Adipocyte (in vitro differentiated cells): ENCODE measurements around the gene SDC4.

Source experiments
- DNase-seq: peaks from one replicate; pipeline ENCODE4 v3.0.0-alpha.2; 2015; ENCODE audit warnings: low read depth
- H3K27me3 ChIP-seq: replicated peaks from 2 replicates; pipeline ENCODE4 v1.7.0; 2013; ENCODE audit warnings: mild to moderate bottlenecking, low read length, moderate library complexity; ENCODE audit not compliant: control insufficient read depth, insufficient read depth
- H3K36me3 ChIP-seq: 2 replicates; pipeline ENCODE4 v1.7.0; 2013; ENCODE audit warnings: low read length, mild to moderate bottlenecking, moderate library complexity; ENCODE audit not compliant: control insufficient read depth, insufficient read depth, severe bottlenecking
- H3K4me1 ChIP-seq: 2 replicates; pipeline ENCODE4 v1.7.0; 2013; ENCODE audit warnings: mild to moderate bottlenecking, low read length, moderate library complexity; ENCODE audit not compliant: control insufficient read depth, insufficient read depth
- H3K4me3 ChIP-seq: 2 replicates; pipeline ENCODE4 v1.7.0; 2013; ENCODE audit warnings: mild to moderate bottlenecking, low read length, moderate library complexity
- H3K9ac ChIP-seq: 2 replicates; pipeline ENCODE4 v1.7.0; 2013; ENCODE audit warnings: mild to moderate bottlenecking, low read length, moderate library complexity
- H3K9me3 ChIP-seq: 2 replicates; pipeline ENCODE4 v1.7.0; 2013; ENCODE audit warnings: mild to moderate bottlenecking, low read length, moderate library complexity; ENCODE audit not compliant: control insufficient read depth

Gene SDC4

DNA sequence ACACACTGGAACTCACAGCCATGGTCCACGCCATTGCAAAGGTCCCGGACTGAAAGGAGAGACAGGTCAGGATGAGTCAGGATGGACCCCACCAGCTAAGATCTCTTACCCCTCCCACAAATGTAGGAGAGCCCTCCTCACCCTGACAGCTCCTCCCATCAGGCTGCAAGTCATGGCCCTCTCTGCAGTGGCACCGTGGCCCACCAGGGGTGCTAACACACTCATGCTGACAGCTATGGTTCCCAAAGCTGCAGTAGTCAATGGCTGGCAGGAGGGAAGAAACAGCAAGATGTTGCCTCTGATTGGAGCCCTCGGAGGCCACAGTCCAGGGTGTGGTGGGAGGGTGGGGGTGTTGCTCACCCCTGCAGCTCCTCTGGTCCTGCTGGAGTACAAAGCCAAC, 47.3 kb downstream of the SDC4 start:
- Histone ChIP-seq H3K9ac (no peak overlapping the region), H3K9me3 (no peaks in the 10 kb centered on the region), H3K4me1 (no peaks in the 10 kb centered on the region), H3K4me3 (no peak overlapping the region), H3K27me3 (peaks cover 30% of the 10 kb centered on the region), H3K36me3 (no peaks in the 10 kb centered on the region)
- DNase-seq, result no peak

DNA sequence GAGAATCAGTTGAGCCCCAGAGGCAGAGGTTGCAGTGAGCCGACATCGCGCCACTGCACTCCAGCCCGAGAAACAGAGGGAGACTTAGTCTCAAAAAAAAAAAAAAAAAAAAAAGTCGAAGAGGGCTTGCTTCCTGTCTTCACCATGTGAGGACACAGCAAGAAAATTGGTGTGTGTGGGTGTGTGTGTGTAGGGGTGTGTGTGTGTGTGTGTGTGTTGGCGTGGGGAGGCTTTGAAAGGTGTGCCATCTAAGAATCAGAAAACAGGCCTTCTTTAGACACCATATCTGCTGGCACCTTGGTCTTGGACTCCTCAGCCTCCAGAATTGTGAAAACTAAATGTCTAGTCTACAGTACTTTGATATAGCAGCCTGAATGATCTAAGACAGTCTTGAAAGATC, 48.4 kb downstream of the SDC4 start:
- Histone ChIP-seq H3K4me3 (no peak overlapping the region), H3K27me3 (peaks cover 22% of the 10 kb centered on the region), H3K36me3 (no peaks in the 10 kb centered on the region), H3K9me3 (peaks cover 1% of the 10 kb centered on the region), H3K4me1 (no peaks in the 10 kb centered on the region), H3K9ac (no peak overlapping the region)
- no peak for DNase-seq

DNA sequence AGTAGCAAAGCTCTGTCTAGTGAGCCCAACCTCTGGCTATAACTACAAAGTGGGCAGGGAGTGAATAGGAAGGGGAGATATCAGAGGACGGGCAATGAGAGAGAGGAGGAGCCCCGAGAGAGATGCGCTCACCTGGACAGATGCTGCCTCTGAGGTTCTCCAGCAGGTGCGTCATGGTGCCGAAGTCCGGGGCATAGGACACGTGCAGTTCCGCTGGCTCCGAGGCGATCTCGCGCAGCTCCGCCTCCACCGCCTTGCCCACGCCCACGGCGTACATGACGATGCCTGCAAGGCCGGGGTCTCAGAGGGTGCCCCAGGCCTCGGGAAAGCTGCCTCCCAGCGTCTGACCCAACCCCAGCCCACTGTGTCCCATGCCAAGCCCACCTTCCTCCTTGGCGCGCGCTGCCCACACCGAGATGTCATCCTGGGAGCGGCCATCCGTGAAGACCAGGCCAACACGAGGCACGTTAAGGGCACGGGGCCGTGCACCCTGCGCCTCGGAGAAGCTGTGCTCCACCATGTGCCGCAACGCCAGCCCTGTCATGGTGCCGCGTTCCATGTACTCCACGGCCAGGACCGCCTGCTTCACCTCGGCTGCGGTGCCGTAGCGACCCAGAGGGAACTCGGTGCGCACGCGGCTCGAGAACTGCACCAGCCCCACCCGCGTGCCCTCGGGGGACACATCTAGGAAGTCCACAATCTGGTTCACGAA, 50.3 kb downstream of the SDC4 start:
- no peaks in the 10 kb centered on the region for H3K36me3 ChIP-seq
- DNase-seq, result no peak
- peaks cover 5% of the 10 kb centered on the region for H3K9me3 ChIP-seq
- no peaks in the 10 kb centered on the region for H3K4me1 ChIP-seq
- H3K9ac ChIP-seq, result no peak overlapping the region
- peaks cover 16% of the 10 kb centered on the region for H3K27me3 ChIP-seq
- no peak overlapping the region for H3K4me3 ChIP-seq

DNA sequence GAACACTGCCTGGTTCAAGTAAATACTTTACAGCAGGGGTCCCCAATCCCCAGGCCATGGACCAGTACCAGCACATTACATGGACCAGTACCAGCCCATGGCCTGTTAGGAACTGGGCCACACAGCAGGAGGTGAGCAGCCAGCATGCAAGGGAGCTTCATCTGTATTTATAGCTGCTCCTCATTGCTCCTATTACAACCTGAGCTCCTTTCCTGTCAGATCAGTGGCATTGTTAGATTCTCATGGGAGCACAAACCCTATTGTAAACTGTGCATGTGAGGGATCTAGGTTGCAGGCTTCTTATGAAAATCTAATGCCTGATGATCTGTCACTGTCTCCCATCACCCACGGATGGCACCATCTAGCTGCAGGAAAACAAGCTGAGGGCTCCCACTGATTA, 53.6 kb downstream of the SDC4 start:
- peaks cover 23% of the 10 kb centered on the region for H3K27me3 ChIP-seq
- H3K4me1 ChIP-seq, result no peaks in the 10 kb centered on the region
- H3K4me3 ChIP-seq, result no peak overlapping the region
- no peak overlapping the region for H3K9ac ChIP-seq
- DNase-seq, result no peak
- H3K9me3 ChIP-seq, result peaks cover 5% of the 10 kb centered on the region
- H3K36me3 ChIP-seq, result no peaks in the 10 kb centered on the region

DNA sequence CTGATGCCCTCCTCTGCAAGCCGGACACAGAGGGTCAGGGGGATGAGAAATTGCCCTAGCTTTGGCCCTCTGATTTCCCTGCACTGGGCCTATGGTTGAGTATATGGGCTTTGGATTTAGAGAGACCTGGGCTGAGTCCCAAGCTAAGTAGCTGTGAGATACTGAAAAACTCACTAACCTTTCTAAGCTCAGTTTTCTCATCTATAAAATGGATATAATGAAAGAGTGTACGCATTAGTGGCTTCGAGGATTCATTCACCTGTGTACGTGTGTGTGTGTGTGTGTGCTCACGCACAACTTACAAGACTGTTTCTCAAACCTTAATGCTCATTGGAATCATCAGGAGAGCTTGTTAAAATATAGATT, 54.2 kb downstream of the SDC4 start:
- H3K9me3 ChIP-seq, result peaks cover 5% of the 10 kb centered on the region
- peak overlapping the region; percentile 77 for H3K4me3 ChIP-seq
- no peaks in the 10 kb centered on the region for H3K4me1 ChIP-seq
- peaks cover 24% of the 10 kb centered on the region for H3K27me3 ChIP-seq
- H3K36me3 ChIP-seq, result no peaks in the 10 kb centered on the region
- no peak overlapping the region for H3K9ac ChIP-seq
- DNase-seq, result no peak

DNA sequence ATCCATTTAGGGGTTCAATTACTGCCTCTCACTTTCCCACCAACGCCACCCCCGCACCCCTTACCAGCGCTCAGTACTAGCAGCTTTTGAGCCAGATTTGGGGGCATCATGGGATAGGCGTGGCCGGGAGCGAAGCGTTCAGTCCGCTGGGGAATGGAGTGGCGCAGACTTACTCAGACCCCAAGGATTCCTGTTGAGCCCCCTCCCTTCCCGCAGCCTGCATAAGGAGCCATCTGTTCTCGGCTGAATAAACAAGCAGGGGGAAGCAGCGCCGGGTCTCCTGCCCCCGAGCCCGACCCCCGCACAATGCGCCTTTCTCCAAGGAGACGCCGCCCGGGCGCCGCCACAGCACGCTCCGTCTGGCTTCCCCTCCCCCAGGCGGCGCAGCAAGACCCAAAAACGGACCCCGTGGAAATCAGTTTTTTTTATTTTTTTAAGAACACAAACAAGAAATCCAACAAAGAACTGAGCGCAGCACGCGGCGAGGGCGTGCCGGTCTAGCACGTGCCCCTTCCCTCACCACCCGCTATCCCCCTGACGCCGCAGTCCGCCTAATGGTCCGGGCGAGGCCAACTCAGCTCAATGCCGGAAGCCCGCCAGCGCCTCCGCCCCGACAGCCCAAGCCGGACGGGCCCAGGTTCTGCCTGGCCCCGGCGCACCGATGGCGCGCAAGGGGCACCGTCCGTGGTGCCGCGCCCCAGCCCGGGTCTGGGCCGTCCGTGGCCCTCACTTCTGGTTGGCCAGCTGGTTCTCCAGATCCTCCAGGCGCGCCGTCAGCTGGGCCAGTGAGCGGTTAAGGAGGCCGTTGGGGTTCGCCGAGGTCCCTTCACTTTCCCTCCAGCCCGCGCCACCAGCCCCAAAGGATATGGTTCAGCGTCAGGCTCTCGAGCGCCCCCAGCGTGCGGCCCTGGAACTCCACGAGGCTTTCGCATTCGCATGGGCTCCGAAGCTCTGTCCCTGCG, 54.9 kb downstream of the SDC4 start:
- H3K9me3 ChIP-seq, result peaks cover 5% of the 10 kb centered on the region
- H3K36me3 ChIP-seq, result no peaks in the 10 kb centered on the region
- H3K27me3 ChIP-seq, result peaks cover 27% of the 10 kb centered on the region
- peak; percentile 91 for DNase-seq
- H3K4me1 ChIP-seq, result no peaks in the 10 kb centered on the region
- peak overlapping the region; percentile 77 for H3K4me3 ChIP-seq
- H3K9ac ChIP-seq, result peak overlapping the region; percentile 46

DNA sequence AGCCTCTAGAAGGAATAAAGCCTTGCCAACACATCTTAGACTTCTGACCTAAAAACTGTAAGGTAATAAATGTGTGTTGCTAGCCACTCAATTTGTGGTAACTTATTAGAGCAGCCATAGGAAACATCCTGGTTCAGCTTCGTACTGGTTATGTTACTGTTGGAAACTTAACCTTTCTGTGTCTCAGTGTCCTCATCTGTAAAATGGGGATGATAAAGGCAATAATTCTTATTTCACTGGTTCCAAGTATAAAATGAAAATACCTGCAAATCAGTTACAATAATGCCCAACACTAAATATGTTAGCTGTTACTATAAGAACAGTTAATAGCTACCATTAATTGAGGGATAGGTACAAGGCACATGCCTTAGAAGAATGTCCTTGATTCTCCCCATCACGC, 55.9 kb downstream of the SDC4 start:
- DNase-seq, result no peak
- no peak overlapping the region for H3K4me3 ChIP-seq

DNA sequence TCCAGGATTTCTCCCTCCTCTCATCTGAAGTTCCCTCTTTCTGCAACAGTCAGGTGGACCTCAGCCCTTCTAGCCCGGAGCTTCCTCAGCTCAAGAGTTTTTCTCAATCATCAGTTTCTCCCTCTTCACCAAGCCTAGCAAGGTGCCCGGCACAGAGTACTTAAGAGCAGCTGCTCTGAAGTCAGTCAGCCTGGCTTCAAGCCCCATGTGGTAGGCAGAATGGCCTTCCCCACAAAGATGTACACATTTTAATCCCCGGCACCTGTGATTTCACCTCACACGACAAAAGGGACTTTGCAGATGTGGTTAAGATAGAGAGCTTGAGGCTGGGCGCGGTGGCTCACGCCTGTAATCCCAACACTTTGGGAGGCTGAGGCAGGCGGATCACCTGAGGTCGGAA, 56.7 kb downstream of the SDC4 start:
- Histone ChIP-seq H3K9ac (no peak overlapping the region), H3K27me3 (peaks cover 25% of the 10 kb centered on the region), H3K36me3 (no peaks in the 10 kb centered on the region), H3K4me3 (no peak overlapping the region), H3K4me1 (no peaks in the 10 kb centered on the region), H3K9me3 (peaks cover 5% of the 10 kb centered on the region)
- DNase-seq, result no peak

More for the DNA sequence above, 55.9 kb downstream of the SDC4 start:
- Histone ChIP-seq H3K9me3 (peaks cover 5% of the 10 kb centered on the region), H3K27me3 (peaks cover 27% of the 10 kb centered on the region), H3K9ac (no peak overlapping the region), H3K36me3 (no peaks in the 10 kb centered on the region), H3K4me1 (no peaks in the 10 kb centered on the region)

GRCh38 chr20:45290677-45291355, 57.4 kb downstream of the SDC4 start:
- H3K9ac ChIP-seq, result no peak overlapping the region
- no peaks in the 10 kb centered on the region for H3K4me1 ChIP-seq

GRCh38 chr20:45289942-45290676, 58.1 kb downstream of the SDC4 start:
- H3K4me1 ChIP-seq, result no peaks in the 10 kb centered on the region
- no peaks in the 10 kb centered on the region for H3K36me3 ChIP-seq
- no peak overlapping the region for H3K9ac ChIP-seq
- DNase-seq, result no peak
- H3K27me3 ChIP-seq, result peaks cover 26% of the 10 kb centered on the region
- H3K4me3 ChIP-seq, result no peak overlapping the region
- peaks cover 5% of the 10 kb centered on the region for H3K9me3 ChIP-seq

More at GRCh38 chr20:45290677-45291355, 57.4 kb downstream of the SDC4 start:
- DNase-seq, result peak; percentile 92
- Histone ChIP-seq H3K27me3 (peaks cover 21% of the 10 kb centered on the region), H3K36me3 (no peaks in the 10 kb centered on the region), H3K9me3 (peaks cover 5% of the 10 kb centered on the region), H3K4me3 (no peak overlapping the region)
